NCI-H345 treated with DMSO at 0.1 percent for 48 hours (cell line): ENCODE results near the gene C11orf91.
"Not testable (repeated sequence)": the region's sequence is repeated elsewhere in the genome, so short reads cannot be mapped to it uniquely, and the experiment has no call there.

Experiments used
- DNase-seq: peaks from one replicate; lab custom pipeline; 2025; ENCODE audit not compliant: unreplicated experiment; lab: John Stamatoyannopoulos, UW

Gene C11orf91

GRCh38 chr11:33670250-33671011, 30.2 kb downstream of the C11orf91 start:
- no peak for DNase-seq

DNA sequence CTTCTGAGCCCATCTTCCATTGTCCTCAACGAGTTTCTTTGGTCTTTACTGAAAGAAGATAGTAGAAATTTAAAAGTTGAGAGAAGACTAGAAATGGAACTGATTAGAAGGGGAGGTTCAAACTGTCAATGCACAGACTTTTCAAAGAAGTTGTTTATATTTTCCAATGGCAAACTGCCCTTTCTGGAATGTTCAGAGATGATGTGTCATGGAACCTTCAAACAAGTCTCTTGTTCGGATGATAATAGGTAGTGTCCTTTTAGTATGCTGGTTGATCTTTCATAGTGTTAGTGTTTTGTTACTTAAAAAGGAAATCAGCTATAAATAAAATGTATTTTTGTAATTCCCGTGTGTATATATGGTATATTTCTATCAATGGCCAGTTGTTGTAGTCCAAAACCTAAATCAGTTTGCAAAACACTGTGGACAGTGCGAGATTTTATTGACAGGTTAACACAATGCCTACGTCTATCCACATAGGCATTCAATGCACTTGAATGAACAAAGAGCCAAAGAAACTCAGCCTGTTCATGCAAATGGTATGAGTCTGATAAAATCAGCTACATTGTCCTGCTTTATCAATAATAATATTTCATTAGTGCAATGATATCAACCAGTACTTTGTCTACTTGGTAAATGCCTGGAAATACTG, 30.9 kb downstream of the C11orf91 start:
- DNase-seq: no peak

DNA sequence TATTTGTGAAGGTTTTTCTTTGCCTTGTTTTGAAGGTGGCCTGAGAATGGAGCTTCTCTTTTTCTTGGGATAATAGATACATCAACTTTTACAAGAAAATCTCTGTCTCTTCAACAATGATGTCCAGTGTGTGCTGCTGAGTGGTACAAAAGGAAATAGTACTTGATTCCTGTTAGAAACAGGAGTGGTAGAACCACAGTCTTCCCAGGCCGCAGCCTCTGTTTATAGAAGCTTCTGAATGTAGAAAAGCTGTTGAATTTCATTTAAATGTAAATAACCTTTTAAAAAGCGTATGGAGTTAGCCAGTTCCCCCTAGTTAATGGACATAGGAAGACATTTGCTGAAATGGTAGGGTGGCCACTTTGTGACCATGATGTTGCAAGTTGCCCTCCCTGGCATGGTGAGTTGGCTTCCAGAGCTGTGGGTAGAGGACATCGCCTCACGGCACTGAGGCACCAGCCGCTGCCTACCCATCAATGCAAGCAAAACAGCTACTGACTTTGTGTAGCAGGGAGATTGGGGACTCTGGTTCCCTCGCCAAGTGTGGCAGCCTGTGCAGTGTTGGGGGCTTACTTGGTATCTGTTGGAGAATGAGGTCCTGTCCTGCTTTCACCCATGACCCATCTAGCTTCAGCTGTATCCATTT, 31.6 kb downstream of the C11orf91 start:
- no peak for DNase-seq

GRCh38 chr11:33668468-33668825, 32.2 kb downstream of the C11orf91 start:
- no peak for DNase-seq

- DNase-seq: no peak
Measured at GRCh38 chr11:33667819-33668467, 32.7 kb downstream of the C11orf91 start.

- no peak for DNase-seq
Measured at GRCh38 chr11:33665350-33666106, 35.1 kb downstream of the C11orf91 start.

- no peak for DNase-seq
Measured at GRCh38 chr11:33664827-33665226, 35.8 kb downstream of the C11orf91 start.

DNA sequence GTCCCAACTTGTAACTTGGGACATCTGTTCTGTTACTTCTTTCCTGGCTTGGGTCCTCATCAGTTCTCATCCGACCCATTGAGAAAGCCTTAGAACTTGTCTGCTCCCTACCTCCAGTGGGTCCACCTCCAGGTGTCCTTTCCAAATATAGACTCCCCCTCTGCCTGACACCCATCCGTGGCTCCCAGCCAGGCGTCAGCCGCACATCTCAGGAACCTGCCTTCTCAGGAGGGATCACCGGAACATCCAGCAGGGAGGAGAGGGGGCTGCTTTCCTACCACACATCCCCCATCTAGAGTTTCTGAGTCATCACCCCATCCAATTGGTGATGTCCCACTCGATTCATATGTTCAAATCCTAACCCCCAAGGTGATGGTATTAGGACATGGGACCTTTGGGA, 36.5 kb downstream of the C11orf91 start:
- no peak for DNase-seq

- DNase-seq: no peak
Measured at GRCh38 chr11:33663121-33663520, 37.5 kb downstream of the C11orf91 start.

GRCh38 chr11:33661526-33661925, 39.1 kb downstream of the C11orf91 start:
- DNase-seq: not testable (repeated sequence)

DNA sequence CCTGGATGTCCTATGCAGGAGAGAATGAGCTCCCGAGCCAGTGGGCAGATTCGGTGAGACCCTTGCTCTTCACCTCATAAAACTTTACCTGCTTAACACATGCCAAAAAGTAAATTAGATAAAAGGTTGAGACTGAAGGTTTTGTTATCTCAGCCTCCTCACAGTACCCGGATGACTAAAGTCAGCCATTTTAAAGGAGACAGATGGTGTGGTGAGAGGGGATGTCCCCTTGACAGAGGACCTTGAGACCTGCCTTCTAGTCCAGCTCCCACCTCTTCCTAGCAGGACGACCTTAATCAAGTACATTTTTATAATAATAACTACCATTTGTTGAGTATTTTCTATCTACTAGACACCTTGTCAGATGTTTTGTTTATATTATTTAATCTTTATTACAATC, 39.7 kb downstream of the C11orf91 start:
- no peak for DNase-seq

- no peak for DNase-seq
Measured at GRCh38 chr11:33659370-33660139, 41.1 kb downstream of the C11orf91 start.

DNA sequence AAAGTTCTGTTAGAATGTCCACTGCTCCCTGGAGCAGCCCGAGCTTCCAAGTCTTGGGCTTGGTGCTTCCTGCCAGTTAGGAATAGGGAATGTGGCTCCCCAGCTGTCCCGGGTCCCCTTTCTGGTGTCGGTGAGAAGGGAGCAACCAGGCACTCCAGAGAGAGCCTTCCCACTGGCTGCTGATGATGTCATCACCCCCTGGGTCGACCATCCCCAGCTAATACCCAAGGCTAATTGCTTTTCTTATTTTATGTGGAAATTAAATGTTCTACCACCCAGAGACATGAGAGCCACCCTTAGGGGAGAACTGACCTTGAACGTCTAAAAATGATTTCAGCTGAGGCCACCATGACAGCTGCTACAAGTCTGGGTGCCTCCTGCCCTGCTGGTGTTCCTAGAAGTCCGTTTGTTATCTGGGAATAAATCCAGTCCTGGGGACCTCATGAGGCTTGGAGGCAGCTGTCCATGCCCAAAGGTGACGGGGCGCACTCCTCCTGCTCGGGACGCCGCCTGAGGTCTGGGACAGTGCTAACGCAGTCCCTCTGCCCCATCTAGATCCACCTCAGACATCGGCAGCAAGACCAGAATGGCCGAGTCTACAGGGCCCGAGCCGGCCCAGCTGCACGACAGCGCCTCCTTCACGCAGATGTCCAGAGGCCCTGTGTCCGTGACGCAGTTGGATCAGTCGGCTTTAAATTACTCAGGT, 42.3 kb downstream of the C11orf91 start:
- no peak for DNase-seq

DNA sequence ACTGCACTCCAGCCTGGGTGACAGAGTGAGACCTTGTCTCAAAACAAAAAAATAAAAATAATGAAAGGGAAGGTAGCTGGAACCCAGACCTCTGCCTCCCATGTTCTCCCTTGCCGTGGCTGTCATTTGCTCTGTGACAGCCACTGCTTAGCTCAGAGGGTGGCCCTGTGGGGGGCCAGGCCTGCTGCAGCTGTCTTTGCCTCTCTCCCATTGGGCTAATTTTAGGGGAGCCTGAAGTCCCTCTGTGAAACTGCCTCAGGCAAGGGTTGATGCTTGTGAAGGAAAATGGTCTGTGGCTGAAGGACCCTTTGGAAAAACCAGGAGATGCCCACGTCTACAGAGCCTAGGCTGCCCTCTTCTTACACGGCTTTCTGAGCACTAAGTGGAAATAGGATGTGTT, 42.9 kb downstream of the C11orf91 start:
- peak; percentile 48 for DNase-seq

DNA sequence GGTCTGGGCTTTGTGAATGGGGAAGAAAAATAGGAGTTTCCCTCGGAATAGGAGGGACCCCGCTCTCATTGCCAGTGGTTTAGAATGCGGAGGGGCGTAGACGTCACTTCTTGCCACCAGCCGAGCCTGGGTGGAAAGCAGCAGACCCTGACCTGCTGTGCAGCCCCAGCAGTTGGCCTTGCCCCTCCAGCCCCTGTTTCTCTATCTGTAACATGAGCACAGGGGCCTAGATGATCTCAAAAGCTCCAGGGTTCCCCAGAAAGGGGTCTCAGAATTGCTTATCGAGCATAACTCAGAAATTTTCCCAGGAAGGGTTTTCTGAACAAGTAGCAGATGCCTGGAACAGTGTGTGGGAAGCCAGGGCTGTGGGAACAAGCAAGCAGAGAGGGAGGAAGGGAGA, 43.9 kb downstream of the C11orf91 start:
- DNase-seq: no peak

GRCh38 chr11:33655842-33656600, 44.6 kb downstream of the C11orf91 start:
- DNase-seq: no peak

- no peak for DNase-seq
Measured at GRCh38 chr11:33654594-33654993, 46.0 kb downstream of the C11orf91 start.

GRCh38 chr11:33652930-33653329, 47.7 kb downstream of the C11orf91 start:
- DNase-seq: no peak

GRCh38 chr11:33652431-33652830, 48.2 kb downstream of the C11orf91 start:
- no peak for DNase-seq
